ENCODE data around the gene TTC16.

TTC16 gene

GRCh38 chr9:127715470-127716337 lies at the start of gene TTC16, which contains the start of gene PTRH1:
Gene TTC16, plus strand, starts transcription at chr9:127716079. Its CDS starts 67 bp downstream, at chr9:127716146.
Gene PTRH1, minus strand, starts transcription at chr9:127715663. Its CDS starts 24 bp downstream, at chr9:127715639.
- peak; percentile 81 for DNase-seq (ENCODE audit: low read depth)

DNA sequence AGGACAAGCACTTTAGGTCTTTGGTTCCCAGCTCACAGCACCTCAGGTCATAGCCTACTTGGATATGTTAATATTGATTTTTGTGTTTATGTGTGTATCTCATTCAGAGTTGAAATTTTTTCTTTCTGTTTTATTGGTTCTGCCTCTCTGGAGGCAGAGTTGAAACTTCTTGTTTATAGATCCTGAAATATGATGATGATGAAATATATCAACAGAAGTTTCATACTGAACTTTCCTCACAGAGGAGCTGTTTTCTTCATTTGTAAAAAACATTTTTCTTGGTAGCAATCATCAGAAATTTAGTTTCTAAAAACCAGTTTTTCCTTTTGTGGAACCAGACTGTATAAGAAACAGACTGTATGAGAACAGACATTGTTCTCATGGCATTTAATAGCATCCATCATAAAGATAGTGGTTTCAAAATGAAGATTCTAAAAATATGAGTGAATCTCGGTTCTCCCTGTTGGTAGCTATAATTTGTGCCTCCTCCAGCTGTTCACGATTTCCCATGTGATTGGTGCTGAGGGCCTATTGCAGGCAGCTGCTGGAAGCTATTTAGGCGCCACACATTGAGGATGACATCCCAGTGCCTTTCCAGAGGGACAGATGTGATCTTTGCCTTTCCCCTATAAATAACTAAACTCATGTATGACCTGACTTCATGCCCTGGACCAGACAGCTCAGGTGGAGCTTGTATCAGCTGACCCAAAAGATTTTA lies 48.6 kb upstream of the TTC16 start:
- no peak for DNase-seq (ENCODE audit: low read depth)

- DNase-seq (ENCODE audit: low read depth): no peak
Observed at GRCh38 chr9:127667906-127668305, 48.0 kb upstream of the TTC16 start.

DNA sequence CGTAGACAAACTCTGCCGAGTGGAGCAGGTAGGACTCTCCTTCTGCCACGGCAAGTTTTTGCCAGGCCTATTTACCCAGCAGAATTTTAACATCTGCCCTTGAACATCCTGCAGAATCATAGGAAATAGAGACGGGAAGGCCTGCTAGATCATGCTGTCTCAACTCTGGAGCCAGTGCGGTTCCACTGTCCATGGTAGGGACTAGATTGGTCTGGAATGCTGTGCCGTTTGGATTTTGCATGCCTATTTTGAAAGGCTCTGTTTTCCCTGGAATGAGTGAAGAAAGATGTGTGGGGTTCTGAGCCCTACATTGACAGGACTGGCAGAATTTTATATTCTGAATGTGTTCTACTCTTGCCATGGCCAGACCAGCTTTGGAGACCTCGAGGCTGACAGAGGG lies 42.6 kb upstream of the TTC16 start:
- DNase-seq (ENCODE audit: low read depth): no peak

DNA sequence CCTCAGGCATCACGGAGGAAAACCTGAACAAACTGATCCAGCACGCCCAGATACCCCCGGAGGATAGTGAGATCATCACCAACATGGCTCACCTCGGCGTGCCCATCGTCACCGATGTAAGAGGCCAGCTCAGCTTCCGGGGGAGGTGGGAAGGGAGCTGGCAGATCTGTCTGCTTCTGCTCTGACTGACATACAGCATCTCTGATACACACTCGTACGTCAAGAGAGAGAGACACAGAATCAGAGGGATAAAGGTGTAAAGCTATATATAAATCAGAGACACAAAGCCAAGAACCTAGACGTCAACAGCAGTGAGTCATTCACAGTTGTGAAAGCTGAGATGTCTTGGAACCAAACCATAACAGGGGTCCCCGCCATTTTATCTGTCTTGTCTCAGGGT lies 39.2 kb upstream of the TTC16 start:
- DNase-seq (ENCODE audit: low read depth): no peak

DNA sequence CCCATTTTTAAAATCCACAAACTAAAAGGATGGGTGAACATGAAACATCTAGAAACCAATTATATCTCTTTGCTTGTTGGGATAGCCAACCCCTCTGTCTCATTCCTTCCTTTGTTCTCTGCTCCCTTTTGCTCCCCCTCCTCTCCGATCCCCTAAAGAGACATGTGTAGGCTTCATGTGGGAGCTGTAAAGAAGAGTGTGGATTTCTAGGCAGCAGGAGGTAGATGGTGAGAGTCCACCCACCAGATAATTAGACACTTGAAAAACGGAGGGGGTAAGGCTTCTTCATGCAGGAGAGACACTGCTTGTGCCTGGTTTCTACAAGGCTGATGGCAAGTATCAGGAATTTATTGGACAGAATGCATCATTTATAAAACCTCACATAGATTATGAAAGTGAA lies 36.4 kb upstream of the TTC16 start:
- DNase-seq (ENCODE audit: low read depth): no peak

- DNase-seq (ENCODE audit: low read depth): no peak
Observed at GRCh38 chr9:127680226-127680625, 35.7 kb upstream of the TTC16 start.

- no peak for DNase-seq (ENCODE audit: low read depth)
Observed at GRCh38 chr9:127680846-127681245, 35.0 kb upstream of the TTC16 start.

GRCh38 chr9:127682351-127683136 lies 33.3 kb upstream of the TTC16 start:
- DNase-seq (ENCODE audit: low read depth): no peak

GRCh38 chr9:127683723-127684122 lies 32.2 kb upstream of the TTC16 start:
- DNase-seq (ENCODE audit: low read depth): peak; percentile 78

DNA sequence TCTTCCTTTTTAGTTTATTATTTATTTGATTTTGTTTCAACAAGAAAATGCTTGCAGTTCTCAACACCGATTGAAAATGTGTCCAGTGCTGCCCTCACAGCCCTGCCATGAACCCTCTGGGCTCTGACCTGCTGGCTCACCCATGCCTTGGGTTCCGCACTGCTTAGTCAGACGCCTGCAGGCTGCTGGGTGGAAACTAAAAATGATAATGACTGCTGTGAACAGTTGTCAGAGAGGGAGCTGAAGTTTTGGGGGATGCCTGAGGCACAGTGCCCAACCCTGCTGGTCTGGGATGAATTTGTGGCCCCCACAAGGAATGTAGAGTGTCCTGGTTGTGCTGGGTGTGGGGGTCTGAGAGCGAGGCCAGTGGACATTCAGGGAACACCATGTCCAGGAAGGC lies 31.3 kb upstream of the TTC16 start:
- DNase-seq (ENCODE audit: low read depth): peak; percentile 49

DNA sequence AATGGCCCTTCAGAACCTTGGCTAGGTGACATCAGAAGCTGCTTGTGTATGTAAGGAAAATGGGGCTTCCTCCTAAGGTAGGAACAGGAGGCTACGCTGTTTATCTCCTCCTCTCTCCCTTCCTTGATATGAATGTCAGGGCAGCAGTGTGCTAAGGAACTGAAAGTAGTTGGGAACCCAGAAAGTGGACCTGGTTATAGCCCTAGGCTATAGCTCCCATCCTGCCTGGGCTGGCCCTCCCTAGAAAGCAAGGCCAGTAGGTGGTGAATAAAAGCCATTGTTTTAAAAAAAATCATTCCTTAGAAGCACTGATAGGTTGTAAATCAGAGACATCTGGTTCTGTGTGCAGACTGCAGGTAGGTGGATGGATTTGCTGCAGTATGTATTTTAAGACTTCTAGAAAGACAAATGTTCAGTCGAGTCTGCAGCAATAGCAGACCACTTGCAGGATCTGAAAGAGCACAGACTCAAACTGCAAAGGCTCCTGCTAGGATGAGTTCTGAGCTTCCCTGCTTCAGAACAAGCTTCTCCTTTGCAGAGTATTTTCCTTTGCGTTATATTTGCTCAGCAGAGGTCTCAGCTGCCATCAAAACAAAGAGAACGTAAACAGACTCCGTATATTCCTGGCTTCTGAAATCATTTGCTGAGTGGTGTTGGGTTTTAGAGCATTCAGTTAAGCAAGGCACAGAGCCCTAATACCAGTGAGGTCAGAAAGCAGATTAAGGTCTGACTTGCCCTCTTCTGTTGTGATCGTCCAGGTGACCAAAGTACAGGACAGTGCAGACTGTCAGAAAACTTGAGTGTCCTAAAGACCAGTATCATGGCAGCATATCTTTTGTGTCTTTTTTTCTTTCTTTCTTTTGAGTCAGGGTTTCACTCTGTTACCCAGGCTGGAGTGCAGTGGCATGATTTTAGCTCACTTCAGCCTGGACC lies 29.2 kb upstream of the TTC16 start:
- DNase-seq (ENCODE audit: low read depth): no peak

DNA sequence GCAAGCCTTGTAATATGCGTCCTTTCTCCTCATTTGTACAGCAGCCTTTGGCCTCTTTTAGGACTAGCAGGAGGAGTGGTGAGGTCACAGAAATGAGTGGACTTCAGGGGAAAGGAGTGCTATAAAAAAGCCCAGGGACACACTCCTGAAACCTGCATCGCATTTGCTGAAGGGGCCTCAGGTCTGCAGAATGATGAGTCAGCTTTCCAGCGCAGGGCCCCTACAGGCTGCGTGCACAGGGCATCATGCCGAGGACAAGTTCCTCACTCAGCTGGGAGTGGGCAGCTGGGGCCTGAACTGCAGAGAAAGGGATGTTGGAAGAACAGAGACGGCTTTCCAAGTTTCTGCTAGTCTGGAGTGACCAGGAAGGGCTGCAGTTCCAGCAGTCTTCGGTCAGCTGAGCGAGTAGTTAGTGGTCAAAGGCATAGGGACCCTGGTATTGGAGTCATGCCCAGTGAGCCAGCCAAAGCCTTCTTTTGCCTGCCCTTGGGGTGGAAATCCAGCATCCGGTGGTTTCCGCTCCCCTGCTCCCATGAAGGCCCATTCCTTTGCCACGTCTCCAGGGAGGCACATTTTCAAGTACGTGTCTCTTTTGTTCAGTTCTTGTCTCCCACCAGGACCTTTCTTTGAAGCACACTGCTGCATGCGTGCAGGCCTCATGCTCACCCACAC lies 26.4 kb upstream of the TTC16 start:
- no peak for DNase-seq (ENCODE audit: low read depth)

DNA sequence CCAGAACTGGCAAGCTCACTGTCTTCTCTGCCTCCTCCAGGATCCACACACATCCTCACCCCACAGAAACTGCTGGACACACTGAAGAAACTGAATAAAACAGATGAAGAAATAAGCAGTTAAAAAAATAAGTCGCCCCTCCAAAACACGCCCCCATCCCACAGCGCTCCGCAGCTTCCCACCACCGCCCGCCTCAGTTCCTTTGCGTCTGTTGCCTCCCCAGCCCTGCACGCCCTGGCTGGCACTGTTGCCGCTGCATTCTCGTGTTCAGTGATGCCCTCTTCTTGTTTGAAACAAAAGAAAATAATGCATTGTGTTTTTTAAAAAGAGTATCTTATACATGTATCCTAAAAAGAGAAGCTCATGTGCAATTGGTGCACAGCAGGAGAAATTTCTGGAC lies 25.1 kb upstream of the TTC16 start:
- no peak for DNase-seq (ENCODE audit: low read depth)

- DNase-seq (ENCODE audit: low read depth): no peak
Observed at GRCh38 chr9:127692071-127692470, 23.8 kb upstream of the TTC16 start.

DNA sequence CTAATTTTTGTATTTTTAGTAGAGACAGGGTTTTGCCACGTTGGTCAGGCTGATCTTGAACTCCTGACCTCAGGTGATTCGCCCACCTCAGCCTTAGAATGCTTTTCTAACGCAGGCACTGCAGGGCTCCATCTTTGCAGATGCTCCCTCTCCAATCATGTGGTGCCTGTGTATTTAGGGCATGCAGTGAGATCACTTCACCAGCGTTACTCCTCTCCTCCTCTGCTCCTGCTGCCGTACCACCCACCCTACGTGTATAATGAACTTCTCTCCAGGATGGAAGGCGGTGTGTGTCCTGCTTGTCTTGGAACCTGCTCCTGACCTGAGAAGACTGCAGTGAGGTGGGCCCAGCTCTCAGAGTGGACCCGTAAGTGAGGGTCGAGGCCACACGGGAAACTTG lies 22.7 kb upstream of the TTC16 start:
- DNase-seq (ENCODE audit: low read depth): no peak

DNA sequence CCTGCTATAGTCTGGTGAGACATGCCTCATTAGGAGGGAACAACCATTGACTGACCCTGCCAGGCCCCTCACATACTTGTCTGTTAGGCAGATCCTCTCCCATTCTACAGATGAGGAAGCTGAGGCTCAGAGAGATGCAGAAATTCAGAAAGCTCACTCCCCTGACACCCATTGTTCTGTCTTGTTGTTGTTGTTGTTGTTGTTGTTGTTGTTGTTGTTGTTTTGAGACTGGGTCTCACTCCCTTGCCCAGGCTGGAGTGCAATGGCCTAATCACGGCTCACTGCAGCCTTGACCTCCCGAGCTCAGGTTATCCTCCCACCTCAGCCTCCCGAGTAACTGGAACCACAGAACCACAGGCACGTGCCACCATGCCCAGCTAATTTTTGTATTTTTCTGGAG lies 22.2 kb upstream of the TTC16 start:
- no peak for DNase-seq (ENCODE audit: low read depth)

DNA sequence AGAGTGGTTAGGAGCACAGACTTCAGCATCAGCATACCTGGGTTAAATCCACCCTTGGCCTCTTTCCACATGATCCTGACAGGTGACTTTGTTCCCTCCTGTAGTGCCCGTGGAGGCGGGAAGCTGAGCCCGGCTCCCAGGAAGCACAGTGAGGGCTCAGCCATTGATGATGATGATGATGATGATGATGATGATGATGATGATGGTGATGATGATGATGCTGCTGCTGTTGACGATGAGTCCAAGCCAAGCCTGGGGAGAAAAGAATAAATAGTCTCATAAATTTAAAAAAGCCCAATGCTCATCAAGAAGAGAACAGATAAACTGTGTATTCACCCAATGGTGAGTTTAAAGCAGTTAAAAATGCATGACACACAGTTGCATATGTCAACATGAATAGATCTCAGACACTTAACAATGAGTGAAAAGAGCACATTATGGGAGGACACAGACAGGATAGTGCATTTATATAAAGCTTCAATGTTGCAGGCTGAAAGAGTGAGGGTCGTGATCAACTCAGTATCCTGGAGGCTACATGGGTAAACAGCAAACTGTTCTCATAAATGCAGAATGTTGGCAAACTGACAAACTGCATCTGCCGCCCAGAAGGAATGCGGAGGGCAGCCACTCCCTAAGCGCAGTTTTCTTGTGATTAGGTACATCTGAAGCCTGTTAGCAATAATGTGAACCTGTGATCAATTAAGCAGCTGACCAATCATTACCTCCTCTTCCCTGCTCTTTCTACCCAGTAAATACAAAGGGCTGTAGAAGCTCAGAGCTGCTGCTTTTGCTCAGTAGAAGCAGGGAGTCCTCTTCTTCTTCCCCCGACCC lies 20.8 kb upstream of the TTC16 start:
- DNase-seq (ENCODE audit: low read depth): no peak

GRCh38 chr9:127697575-127697974 lies 18.3 kb upstream of the TTC16 start:
- DNase-seq (ENCODE audit: low read depth): no peak

DNA sequence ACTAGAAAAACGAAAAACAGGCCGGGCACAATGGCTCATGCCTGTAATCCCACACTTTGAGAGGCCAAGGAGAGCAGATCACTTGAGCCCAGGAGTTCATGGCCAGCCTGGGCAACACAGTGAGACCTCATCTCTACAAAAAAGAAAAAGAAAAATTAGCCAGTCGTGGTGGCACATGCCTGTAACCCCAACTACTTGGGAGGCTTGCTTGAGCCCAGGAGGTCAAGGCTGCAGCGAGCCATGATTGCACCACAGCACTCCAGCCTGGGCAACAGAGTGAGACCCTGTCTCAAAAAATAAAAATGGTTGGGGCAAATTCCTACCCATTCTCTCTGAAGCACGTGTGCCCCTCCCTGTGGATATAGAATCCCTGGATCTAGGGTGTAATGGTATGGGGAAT lies 17.5 kb upstream of the TTC16 start:
- no peak for DNase-seq (ENCODE audit: low read depth)
